NCI-H446 (cell line): ENCODE measurements around the gene NRXN2.
"Not testable (repeated sequence)": the region's sequence is repeated elsewhere in the genome, so short reads cannot be mapped to it uniquely, and the experiment has no call there.

ENCODE experiments used
- DNase-seq, 2 experiments: peaks; one replicate each; lab custom pipeline; 2025; lab: John Stamatoyannopoulos, UW

NRXN2 gene

DNA sequence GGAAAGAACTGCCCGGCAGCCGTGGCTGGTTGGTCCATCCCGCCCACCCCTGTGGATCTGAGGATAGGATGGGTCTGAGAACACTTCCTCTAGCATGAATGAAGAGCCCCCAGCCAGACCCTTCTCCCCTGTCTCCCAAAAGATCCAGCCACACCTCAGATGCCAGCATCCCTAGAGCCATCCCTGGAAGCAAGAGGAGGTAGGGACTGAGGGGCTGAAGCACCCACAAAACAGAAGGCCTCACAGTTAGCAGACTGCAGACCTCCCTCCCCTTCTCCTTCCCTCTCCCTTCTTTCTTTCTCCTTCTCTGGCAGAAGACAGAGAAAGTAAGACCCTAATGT lies 1.7 kb downstream of the NRXN2 start:
- DNase-seq, result no peak

DNA sequence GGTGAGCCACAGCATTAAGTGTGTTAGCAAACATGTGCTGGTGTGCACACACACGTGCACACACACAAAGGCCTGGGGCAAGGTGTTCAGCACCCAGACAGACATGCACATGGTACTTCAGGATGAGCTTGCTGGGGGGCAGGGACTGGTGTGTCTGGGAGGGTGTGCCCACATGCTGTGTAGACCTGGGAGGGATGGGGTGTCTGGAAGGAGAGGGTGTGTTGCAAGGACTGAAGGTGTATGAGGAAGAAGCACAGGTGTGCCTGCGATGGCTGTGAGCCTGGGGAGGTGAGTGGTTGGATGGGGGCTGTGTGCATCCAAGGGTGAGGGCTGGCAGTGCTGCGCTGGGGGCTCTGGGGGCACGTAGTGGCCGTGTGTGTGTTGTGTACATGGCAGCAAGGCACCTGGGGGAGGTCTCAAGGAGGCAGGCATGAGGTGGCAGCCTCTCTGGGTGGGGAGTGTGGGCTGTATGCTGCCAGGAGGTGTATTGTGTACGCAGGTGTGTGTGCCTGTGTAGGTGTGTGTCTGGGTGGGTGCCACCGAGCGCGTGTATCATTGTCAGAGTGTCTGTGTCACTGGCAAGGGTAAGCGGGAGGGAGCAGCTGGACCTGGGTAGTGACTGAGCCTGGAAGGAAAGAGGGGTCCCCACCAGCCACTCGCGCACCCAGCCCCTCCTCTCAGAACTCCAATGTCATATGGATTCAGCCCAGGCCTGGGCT lies 2.2 kb downstream of the NRXN2 start:
- DNase-seq, result no peak

DNA sequence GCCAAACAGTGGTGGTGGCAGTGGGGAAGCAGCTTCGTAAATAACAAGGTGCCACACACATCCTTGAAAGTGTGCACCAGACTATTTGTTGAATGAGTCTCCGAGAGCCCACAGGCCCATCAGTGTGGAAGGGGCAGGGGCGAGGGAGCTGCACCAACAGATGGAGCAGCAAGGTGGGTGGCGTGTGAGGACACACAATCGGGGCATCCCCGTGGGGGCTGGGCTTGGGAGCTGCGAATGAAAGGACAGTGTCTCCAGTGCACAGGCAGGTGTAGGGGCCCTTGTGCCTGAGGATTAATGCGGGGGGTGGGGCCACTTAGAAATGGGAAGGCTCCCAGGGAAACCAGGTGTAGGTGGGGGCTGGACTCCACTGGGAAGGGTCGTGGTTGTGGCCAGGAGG lies 2.8 kb downstream of the NRXN2 start:
- no peak for DNase-seq

DNA sequence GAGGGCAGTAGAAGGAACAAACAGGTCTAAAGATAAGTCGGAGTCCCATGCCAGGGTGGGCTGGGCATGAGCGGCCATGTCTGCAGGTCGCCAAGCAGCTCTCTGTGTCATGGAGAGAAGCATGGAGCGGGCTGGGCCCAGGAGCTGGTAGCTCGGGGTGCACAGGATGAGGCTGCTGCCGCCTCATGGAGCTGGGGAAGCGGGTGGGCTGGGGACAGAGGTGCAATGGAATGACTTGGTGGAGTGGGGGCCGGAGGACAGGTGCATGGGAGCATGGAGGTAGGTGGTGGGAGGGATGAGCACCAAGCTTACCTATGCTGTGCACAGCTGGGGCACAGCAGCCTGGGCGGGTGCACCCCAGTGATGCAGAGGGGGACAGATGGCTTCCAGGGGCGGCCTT lies 3.6 kb downstream of the NRXN2 start:
- DNase-seq, result no peak

DNA sequence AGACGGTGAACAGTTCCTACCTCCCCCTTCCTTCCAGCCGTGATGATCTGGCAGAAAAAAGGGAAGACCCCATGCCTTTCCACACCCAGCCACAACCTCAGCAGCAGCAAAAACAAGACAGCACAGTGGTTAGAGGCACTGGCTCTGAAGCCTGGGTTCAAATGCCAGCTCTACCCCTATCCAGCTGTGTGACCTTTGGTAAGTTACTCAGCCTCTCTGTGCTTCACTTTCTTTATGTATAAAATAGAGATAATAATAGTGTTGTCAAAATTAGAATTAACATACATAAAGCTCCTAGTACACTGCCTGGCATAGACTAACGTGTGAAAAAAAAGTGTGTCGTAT lies 4.2 kb downstream of the NRXN2 start:
- DNase-seq, result no peak

DNA sequence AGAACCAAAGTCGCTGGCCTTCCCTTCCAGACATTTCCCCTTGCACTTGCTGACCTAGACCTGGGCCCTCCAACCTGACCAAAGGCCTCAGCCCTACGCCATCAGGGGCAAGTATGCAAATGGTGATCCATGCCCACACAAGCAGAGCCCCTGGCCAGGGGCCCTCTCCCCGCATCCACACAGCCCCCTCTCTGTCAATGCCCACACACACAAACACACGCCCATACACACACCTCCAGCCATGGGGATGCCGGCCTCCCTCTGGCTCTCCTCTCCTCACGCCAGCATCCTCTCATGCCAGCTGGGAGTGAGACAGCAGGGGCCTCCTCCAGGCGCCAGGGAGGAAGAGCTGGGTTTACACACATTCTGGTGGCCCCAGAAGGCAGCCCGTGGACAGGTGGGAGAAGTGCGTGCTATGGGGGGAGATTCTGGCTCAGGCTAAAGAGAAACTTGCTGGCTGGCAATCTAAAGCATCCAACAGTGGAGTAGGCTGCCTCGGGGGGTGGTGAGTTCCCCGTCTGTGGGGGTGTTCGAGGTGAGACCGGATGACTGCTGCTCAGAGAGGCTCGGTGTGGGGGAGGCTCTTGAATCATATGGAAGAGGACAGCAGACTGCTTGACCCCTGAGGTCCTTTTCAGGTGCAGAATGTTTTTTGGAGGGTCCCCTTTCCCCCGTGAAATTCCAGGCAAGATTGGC lies 4.8 kb downstream of the NRXN2 start:
- DNase-seq, result peak in 1 of 2 experiments; percentile 48

DNA sequence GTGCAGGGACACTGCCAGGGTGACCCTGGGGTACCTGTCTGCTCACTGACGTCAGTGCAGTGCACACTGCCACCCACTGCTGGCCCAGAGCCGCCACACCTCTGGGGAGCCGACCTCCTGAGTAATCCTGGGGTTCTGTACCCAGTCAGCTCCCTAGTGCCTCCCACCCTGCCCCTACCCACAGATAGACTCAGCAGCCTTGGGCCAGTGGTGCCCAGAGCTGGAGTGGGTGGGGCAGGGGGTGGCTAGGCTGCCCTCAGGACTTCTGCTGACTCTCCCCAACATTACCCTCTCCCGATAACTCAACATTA lies 5.8 kb downstream of the NRXN2 start:
- no peak for DNase-seq

DNA sequence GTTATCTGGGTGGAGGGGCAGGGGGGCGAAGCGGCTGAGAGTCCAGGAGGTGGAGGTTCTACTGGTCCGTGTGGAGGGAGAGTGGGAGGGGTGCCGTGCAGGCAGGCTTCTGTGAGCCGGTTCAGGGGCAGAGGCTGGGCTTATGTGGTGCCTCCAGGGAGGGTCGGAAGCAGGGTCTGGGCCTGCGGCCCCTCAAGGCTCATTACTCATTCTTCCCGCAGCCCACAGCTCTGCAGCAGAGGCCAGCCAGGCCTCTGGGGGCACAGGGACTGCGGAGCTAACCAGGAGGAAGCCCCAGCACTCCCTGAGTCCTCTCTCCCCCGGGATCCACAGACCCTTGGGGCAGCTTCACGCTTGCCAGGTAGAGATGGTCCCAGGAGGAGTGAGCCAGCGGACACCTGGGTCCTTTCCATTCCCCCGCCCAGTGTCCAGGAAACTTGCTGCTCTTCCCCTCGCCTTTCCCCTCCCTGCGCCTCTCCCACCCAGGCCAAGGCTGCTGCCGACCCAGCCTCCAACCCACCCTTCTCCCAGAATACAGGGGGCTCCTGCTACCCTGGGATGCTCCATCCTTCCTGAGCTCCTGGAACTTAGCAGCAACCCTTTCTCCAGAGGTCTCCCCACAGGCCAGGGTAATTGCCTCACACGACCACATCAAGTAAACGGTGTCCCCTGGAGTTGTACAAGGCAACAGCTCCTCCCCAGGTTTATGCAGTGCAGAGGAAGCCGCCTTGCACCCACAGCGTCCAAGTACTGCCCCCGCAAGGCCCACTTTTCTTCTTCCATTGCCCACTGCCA lies 6.3 kb downstream of the NRXN2 start:
- DNase-seq, result no peak

DNA sequence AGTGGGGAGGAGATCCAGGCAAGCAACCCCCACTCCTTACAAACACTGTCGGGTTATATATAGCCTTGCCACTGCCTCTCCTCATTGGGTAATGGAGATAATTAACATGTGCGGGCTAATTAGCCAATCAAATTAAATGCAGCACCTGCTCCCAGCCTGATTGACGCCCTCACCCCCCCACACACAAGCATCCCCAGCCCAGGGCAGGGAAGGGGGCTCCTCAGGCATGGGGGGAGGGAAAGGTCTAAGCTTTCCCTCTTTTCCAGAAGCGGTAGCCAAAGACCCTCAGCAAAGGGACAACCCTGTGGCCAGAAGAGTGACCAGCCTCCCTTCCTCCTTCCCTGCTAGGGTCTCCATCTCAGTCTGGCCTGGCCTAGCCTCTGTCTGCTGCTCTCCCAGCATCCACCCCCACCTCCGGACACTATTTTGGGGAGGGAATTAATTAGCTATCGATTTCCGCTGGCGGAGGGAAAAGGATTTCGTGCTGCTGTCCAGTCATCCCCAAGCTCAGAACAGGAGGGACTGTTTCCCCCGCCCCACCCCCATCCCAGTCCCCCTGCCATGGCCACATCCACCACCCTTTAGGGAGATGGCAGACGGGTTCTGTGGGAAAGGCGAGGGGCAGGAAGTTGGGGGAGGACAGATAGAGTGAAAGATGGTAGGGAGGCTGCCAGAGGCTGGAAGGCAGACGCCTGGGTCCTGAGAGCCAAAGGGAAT lies 7.1 kb downstream of the NRXN2 start:
- no peak for DNase-seq

DNA sequence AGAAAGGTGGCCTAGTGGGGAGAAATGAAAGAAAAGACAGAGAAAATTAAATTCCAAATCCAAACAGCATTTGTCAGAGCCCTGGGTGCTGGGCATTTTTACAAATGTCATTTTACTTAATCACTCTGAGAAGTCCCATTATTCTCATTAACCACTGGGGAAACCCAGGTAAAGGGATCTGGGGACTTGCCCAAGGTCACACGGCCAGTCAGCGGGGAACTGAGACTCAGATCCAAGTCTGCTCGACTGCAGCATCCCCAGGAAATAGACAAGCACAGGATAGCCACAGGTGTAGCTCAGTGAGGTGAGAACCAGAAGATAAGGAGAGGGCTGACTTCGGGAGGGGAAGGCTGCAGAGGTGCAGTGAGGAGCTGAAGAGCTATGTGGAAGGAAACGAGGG lies 7.9 kb downstream of the NRXN2 start:
- DNase-seq, result no peak

DNA sequence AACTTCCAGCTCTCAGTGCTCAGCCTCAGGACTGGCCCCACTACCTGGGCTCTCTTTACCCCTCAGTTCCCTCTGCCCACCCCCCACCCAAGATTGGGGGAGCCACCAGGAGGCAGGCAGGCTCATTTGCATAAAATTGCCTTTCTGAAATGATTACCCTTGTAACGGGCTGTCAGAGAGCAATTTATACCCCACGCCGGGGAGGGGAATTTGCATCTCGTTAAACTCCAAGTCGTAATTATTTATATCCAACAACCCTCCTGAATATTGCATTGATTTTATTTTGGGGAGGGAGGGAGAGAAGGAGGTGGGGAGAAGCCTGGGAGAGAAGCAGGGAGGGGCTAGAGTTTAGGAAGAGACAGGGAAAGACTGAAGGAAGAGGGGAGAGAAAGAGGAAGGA lies 8.3 kb downstream of the NRXN2 start:
- DNase-seq, result no peak

DNA sequence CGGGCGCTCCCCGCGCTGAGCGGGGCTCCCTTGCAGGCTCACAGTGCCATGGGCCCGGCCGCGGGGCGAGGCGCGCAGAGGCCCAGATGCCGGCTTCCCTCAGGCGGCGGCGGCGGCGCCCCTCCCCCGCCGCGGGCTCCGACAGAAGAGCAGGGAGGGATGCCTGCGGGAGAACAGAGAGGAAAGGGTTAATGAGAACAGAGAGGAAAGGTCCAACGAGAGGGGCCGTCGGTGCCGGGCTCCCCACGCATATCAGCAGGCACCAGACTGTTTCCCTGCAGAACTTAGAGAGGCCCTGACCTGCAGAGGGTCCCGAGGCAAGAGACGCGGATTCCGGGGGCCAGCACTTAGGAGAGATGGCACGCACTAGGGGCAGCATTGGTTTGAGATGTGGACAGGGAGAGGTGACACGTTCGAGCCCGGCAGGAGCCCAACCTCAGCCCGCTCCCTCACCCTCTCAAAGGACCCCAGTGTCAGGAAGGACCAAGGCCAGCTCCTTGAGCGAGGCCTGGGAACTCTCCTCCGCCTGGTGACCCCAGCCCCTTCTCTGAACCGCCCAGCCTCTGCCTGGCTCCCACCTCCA lies 9.1 kb downstream of the NRXN2 start:
- no peak for DNase-seq

DNA sequence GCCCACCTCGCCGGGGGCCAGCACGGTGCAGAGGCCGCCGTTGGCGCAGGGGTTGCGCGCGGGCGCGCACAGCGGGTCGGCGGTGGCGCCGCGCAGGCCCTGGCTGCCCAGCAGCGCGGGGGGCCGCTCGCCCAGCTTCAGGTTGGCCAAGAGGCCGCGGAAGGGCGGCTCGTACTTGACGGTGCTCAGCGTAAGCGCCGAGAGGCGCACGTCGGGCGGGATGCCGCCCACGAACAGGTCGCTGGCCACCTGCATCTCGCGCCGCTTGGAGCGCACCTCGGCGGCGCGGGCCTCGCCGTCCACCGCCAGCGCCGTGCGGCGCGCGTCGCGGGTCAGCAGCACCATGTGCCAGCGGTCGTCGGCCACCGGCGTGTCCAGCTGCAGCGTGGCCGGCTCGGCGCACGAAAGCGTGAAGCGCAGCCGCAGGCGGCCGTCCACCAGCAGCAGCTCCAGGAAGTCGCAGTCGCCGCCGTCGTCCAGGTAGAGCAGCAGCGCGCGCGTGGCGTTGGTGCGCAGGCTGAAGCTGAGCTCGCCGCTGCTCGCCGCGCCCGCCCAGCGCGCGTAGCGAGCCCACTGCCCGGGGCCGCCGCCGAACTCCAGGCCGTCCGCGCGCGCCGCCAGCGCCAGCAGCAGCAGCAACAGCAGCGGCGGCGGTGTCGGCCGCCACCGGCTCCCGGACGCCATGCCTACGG lies 9.8 kb downstream of the NRXN2 start:
- no peak for DNase-seq

DNA sequence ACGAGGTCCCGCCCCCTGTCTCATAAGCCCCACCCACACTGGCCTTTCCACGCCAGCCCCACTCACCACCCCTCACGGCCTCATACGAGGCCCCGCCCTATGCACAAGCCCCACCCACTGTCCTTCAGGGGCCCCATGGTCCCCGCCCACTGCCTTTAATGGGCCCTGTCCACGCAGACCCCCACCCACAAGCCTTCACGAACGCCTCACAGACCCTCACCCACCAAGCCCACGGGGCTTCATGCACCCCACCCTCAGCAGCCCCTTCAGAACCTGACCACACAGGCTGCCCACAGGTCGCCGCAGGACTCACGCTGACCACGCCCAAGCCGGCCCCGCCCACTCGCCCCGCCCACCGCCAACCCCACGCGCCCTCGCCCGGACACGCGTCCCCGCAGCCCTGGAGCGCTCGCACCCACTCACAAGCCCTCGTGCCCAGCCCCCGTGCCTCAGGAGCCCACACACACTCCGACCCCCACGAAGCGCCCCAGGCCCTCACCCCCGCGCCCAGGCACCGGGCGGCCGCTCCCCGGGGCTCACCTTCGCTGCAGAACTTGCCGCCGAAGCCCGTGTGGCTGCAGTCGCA lies 10.5 kb downstream of the NRXN2 start:
- no peak for DNase-seq

DNA sequence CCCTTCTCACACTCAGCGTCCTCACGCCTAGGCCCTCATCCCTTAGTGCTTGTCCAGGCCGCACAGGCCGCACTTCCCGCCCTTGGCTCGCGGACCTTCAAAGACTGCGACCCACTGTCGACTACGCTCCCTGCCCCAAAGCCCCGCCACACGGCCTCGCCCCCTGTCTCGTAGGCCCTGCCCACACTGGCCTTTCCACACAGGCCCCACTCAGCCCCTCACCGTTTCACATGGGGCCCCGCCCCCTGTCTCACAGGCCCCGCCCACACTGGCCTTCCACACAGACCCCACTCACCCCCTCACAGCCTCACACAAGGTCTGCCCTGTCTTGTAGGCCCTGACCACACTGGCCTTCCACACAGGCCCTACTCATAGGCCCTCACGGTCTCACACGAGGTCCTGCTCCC lies 11.0 kb downstream of the NRXN2 start:
- DNase-seq, result no peak

DNA sequence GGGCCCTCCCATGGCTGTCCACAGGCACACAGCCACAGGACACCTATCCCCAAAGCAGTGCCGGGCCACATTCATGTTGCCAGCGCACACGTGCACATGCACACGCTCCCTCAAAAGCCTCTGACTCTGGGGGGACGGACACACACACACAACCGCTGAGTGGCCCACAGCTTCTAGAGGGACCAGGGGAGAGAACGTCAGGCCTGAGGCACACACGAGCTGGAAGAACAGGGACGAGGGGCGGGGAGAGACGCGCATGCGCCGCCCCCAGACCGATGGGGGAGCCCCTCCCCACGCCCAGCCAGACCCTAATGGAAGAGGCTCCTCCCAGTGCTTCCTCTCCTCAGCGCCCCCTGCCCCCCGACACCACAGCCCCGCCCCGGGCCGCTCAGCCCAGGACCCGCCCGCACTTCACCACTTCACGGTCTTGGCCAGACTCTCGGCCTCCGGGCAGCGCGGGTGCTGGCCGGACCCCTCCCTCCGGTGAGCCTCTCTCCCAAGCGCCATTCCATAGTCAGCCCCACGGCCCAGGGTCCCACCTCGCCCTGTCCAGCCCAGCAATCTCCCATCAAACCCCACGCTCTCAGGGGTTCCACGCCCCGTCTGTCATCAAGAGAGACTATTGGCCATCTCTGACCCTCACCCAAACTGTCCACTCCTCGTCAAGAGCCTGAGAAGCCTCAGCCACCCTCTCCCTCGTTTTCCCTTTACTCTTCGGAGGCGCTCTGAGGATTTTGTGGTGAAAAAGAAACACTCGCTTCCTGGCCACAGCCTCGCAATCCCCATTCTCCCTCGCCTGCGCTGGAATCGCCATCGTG lies 11.7 kb downstream of the NRXN2 start:
- no peak for DNase-seq

DNA sequence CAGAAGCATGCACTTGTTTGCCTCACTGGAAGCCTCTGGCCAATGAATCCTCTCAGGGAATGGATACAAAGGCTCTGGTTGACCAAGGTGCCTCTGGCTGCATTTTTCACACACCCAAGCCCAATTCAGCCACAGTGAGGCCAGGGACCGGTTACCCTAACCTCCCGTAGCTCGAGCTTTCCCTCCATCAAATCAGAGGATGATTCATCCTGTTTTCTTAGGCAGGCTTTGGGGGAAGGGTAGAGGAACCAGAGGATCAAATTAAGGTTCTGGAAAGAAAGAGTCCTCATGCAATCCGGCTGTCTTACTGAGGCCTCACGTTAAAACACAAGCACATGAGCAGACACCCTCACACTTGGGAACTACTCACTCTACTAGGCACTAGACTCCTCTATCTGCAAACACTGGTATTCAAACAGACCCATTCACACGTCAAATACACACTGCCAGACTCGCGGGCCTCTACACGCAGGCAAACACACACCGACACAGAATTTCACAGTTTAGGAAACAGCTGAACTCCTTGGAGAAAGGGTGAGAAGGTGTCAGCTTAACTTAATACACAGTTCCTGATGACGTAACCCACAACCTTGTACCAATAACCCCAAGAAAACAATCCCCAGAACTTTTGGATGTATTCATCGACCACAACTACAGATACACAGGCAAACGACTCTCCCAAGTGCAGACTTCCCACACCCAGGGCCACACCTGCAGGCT lies 12.4 kb downstream of the NRXN2 start:
- DNase-seq, result no peak

DNA sequence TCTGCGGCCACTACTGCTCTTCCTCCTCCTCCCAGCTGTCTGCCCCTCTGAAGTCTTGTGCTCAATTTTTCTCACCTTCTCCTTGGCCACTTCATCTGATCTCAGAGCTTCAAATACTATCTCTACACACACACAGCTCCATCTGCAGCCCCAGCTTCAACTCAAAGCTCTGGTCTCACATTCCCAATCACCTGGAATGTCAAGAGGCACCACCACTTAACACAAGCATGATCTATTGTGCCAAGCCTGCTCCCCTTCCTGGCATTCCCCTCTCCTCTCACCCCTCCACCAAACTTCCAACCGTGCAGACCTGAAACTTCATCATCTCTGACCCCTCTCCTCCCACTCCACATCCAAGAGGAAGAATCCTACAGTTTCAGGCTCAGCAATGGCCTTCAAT lies 17.5 kb downstream of the NRXN2 start:
- no peak for DNase-seq

DNA sequence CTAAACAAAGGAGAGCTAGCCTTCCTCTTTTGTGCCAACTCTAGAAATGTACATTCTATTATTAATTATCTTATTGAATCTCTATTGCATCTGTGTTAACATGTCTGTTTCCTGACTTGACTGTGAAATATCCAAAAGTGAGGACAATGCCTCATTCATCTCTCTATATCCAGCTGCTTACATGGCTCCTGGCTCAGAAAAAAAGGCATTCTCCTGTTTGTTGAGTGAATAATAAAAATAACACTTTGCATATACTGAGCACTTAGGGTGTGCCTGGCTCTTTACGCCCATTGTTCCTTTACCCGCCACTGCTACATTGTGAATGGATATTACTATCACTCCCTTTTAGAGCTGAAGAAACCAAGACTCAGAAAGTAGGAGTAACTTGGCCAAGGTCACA lies 19.9 kb downstream of the NRXN2 start:
- no peak for DNase-seq

DNA sequence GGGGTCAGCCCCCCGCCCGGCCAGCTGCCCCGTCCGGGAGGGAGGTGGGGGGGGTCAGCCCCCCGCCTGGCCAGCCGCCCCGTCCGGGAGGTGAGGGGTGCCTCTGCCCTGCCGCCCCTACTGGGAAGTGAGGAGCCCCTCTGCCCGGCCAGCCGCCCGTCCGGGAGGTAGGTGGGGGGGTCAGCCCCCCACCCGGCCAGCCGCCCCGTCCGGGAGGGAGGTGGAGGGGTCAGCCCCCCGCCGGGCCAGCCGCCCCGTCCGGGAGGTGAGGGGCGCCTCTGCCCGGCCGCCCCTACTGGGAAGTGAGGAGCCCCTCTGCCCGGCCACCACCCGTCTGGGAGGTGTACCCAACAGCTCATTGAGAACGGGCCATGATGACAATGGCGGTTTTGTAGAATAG lies 21.0 kb downstream of the NRXN2 start:
- not testable (repeated sequence) for DNase-seq
